Stomach (tissue), 9 donors: Measurements from ENCODE around the gene CABLES2. TPM values are rescaled to one million over a fixed set of nuclear protein-coding genes. Genes with fewer than 3 reads are reported as not detected.

Source experiments
- DNase-seq, 2 donors: peaks; one replicate each; pipeline versions ENCODE4 v3.0.0 to v3.0.0-alpha.2; 2013 to 2019
- H3K27ac ChIP-seq, 5 donors: fragments of 200-600 bp in 4 of 5; sonication (generic) in 4 of 5; one replicate each; pipeline ENCODE4 v1.5.1; 2013 to 2019; ENCODE audit warnings: mild to moderate bottlenecking in 1 of 5, moderate library complexity in 1 of 5
- H3K27me3 ChIP-seq, 3 donors: fragments of 200-600 bp; sonication (generic); one replicate each; pipeline ENCODE4 v1.5.1; 2017 to 2019; ENCODE audit warnings: mixed run types in 1 of 3
- H3K36me3 ChIP-seq, 4 donors: fragments of 200-600 bp; sonication (generic); 1 replicate in 3 of 4; 2 replicates in 1 of 4; pipeline ENCODE4 v1.5.1; 2016 to 2019
- H3K4me1 ChIP-seq, 4 donors: fragments of 200-600 bp; sonication (generic); one replicate each; pipeline ENCODE4 v1.5.1; 2016 to 2019
- H3K4me3 ChIP-seq, 4 donors: fragments of 200-600 bp; sonication (generic) in 3 of 4; one replicate each; pipeline ENCODE4 v1.5.1; 2016 to 2019; ENCODE audit warnings: mild to moderate bottlenecking in 1 of 4
- H3K9me3 ChIP-seq, 4 donors: fragments of 200-600 bp; sonication (generic); one replicate each; pipeline ENCODE4 v1.5.1; 2016 to 2019
- EP300 ChIP-seq: sonication (generic); formaldehyde crosslinking; IDR thresholded peaks from one replicate; pipeline ENCODE4 v1.6.1; 2017; ENCODE audit warnings: antibody characterized with exemption
- POLR2A ChIP-seq, 4 donors: fragments of 450-650 bp; IDR thresholded peaks; one replicate each; pipeline ENCODE4 v1.6.1; 2016; ENCODE audit warnings: antibody characterized with exemption in 4 of 4, control low read depth in 2 of 4, mild to moderate bottlenecking in 1 of 4, moderate library complexity in 1 of 4
- POLR2AphosphoS5 ChIP-seq, 3 donors: sonication (generic); formaldehyde crosslinking; IDR thresholded peaks; one replicate each; pipeline ENCODE4 v1.6.1; 2016; ENCODE audit warnings: antibody characterized with exemption in 3 of 3
- WGBS, 5 donors: extraction: QIAGEN DNeasy Blood & Tissue Kit in 3 of 5; methylation state at CpG; one replicate each; pipeline versions ENCODE4 v1.1.5 to v1.1.7; 2013 to 2018; 5-methylcytosine and 5-hydroxymethylcytosine counted together
- intact Hi-C: fragments of 100-400 bp; cut with DNase I; formaldehyde crosslinking; loops from one replicate; pipeline ENCODE4 v1.15.1; 2023; ENCODE audit warnings: low total_unique reads
- polyA plus RNA-seq, 3 donors: library from polyadenylated mRNA; stranded (reverse); fragments of 200-250 nt; gene quantifications; one replicate each; pipeline ENCODE4 v1.2.3, GENCODE V29; 2013
- total RNA-seq, 5 donors: library from RNA; depleted of rRNA; stranded (reverse); fragments of >200 nt; gene quantifications; one replicate each; pipeline versions ENCODE4 v1.1.0 to v1.2.3, GENCODE V29; 2014 to 2016
- TF ChIP-seq, protein P1 (sequence below), 7 experiments: fragments of 450-650 bp in 4 of 7; fragments of 200-600 bp in 3 of 7; sonication (generic) in 3 of 7; IDR thresholded peaks; one replicate each; pipeline ENCODE4 v1.5.1; 2016 to 2019; ENCODE audit warnings: antibody characterized with exemption in 7 of 7, control low read depth in 2 of 7, mild to moderate bottlenecking in 1 of 7
- donor health status: healthy with polysubstance abuse.
- donor health status: Bipolar disorder and iron deficiency.
- donor health status: healthy.

Gene CABLES2
- total and polyA plus RNA-seq, 8 donors = 0.55 to 7.8 (median 1.9) TPM

GRCh38 chr20:62413025-62413570, 6.0 kb upstream of the CABLES2 start:
- intact Hi-C loops = no loop called here
- TF ChIP-seq, protein P1, sequence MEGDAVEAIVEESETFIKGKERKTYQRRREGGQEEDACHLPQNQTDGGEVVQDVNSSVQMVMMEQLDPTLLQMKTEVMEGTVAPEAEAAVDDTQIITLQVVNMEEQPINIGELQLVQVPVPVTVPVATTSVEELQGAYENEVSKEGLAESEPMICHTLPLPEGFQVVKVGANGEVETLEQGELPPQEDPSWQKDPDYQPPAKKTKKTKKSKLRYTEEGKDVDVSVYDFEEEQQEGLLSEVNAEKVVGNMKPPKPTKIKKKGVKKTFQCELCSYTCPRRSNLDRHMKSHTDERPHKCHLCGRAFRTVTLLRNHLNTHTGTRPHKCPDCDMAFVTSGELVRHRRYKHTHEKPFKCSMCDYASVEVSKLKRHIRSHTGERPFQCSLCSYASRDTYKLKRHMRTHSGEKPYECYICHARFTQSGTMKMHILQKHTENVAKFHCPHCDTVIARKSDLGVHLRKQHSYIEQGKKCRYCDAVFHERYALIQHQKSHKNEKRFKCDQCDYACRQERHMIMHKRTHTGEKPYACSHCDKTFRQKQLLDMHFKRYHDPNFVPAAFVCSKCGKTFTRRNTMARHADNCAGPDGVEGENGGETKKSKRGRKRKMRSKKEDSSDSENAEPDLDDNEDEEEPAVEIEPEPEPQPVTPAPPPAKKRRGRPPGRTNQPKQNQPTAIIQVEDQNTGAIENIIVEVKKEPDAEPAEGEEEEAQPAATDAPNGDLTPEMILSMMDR (IDR thresholded peaks at IDR 0.05) = no peak
- TF ChIP-seq POLR2A (IDR thresholded peaks at IDR 0.05) (no peak), EP300 (no peak), POLR2AphosphoS5 (IDR thresholded peaks at IDR 0.05) (no peak)
- Histone ChIP-seq H3K36me3 (no peaks in the 10 kb centered on the region), H3K4me1 (peaks cover 26 to 62% (median 35%) of the 10 kb centered on the region in 4 donors), H3K27ac (no peak overlapping the region), H3K9me3 (no peaks in the 10 kb centered on the region), H3K4me3 (no peak overlapping the region), H3K27me3 (peaks cover 0 to 26% (median 0%) of the 10 kb centered on the region in 3 donors)
- WGBS, 5 donors = 53 to 83% (median 69%) methylated on average over 4 to 11 of the region's 11 CpGs
- peak in 1 of 2 donors; percentile 34 for DNase-seq

- TF ChIP-seq EP300 (no peak), POLR2A (IDR thresholded peaks at IDR 0.05) (no peak)
- peaks cover 0 to 23% (median 0%) of the 10 kb centered on the region in 3 donors for H3K27me3 ChIP-seq
- WGBS, 5 donors = 63 to 79% (median 77%) methylated on average over 14 to 22 of the region's 22 CpGs
- peak overlapping the region in 2 of 5 donors; percentile 10 to 27 for H3K27ac ChIP-seq
- no peak overlapping the region for H3K4me3 ChIP-seq
- peaks cover 30 to 69% (median 42%) of the 10 kb centered on the region in 4 donors for H3K4me1 ChIP-seq
- peak in 1 of 2 donors; percentile 81 for DNase-seq
- no peaks in the 10 kb centered on the region for H3K36me3 ChIP-seq
- H3K9me3 ChIP-seq = no peaks in the 10 kb centered on the region
- intact Hi-C loops = no loop called here
Measured at GRCh38 chr20:62412194-62413024, 5.3 kb upstream of the CABLES2 start.

DNA sequence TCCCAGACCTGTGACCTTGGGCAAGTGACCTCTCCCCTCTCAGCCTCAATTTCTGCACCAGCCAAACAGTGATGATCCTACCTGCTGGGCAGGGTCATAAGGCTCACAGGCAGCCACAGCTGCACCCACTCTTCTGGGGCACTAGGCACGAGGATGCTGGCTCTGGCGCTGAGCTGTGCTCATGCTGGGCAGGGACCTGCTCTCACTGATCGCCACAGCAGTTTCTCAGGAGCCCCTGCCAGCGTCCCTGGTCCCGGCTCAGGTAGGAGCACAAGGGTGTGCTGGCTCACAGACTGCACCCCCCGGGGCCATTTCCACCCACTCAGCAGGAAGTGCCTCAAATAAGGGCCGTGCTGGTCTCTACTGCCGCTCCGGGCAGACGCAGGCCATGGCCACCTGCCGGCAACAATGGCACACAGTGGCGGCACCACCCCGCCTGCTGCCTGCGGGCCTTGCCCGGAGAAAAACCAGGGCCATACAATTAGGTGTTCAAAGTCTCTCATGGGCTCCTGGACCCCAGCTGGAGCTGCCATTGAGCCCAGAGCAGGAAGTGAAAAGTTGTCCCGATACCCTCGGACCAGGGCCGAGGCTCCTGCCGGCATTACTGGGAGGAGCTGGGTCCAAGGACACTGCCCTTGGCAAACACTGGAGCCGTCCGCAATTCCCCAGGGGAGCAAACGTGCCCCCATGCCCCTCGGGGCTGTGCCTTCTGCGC, 4.6 kb upstream of the CABLES2 start:
- intact Hi-C loops = no loop called here
- H3K4me1 ChIP-seq = peaks cover 32 to 72% (median 45%) of the 10 kb centered on the region in 4 donors
- H3K36me3 ChIP-seq = no peaks in the 10 kb centered on the region
- 43 to 77% (median 58%) methylated on average over 5 to 24 of the region's 24 CpGs for WGBS, 5 donors
- peaks cover 0 to 16% (median 0%) of the 10 kb centered on the region in 3 donors for H3K27me3 ChIP-seq
- no peak for TF ChIP-seq POLR2A (IDR thresholded peaks at IDR 0.05)
- no peak for TF ChIP-seq EP300
- TF ChIP-seq, protein P1 (IDR thresholded peaks at IDR 0.05) = peak in 1 of 7 experiments; percentile 29
- TF ChIP-seq POLR2AphosphoS5 (IDR thresholded peaks at IDR 0.05) = no peak
- no peak overlapping the region for H3K4me3 ChIP-seq
- DNase-seq = peak; percentile 41 to 43
- H3K9me3 ChIP-seq = no peaks in the 10 kb centered on the region
- peak overlapping the region in 3 of 5 donors; percentile 4 to 27 (median 10) for H3K27ac ChIP-seq

DNA sequence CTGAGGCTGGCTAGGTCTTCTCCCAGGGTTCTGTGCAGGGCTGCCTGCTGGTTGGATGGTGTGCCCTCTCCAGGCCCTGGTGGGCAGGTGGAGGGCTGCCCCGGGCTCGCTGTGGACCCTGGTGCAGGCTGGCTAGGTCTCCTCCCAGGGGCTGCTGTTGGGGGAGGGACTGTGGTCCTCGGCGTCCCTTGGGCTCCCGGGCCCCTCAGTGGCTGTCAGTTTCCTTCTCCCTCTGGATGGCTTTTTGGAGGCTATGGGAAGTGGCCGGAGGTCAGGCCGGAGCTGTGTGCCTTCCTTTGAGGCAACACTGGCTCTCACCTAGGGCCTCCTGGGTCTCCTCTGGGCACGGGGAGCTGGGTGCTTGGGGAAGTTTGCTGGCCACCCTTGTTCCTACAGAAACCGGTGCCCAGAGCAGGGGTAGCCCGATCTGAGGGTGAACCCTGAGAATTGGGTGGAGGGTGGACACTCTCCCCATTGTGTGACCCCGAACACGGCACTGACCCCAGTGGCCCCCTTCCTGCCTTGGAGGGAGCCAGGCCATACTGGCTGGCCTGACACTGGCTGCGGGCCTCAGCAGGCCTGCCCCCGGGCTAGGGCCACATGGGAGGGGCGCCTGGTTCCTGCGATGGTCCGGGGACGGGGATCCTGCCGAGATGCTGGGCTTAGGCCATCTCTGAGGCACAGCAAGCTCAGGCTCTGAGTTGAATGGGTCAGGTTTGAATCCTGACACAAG, 3.8 kb upstream of the CABLES2 start:
- no peaks in the 10 kb centered on the region for H3K9me3 ChIP-seq
- no peaks in the 10 kb centered on the region for H3K36me3 ChIP-seq
- intact Hi-C loops = no loop called here
- H3K4me1 ChIP-seq = peaks cover 39 to 80% (median 52%) of the 10 kb centered on the region in 4 donors
- WGBS, 5 donors = 82 to 90% (median 89%) methylated on average over 10 to 19 of the region's 19 CpGs
- no peak for DNase-seq
- peaks cover 0 to 8% (median 0%) of the 10 kb centered on the region in 3 donors for H3K27me3 ChIP-seq
- peak overlapping the region in 1 of 5 donors; percentile 7 for H3K27ac ChIP-seq
- TF ChIP-seq POLR2A (IDR thresholded peaks at IDR 0.05) = no peak
- TF ChIP-seq, protein P1 (IDR thresholded peaks at IDR 0.05) = no peak
- no peak for TF ChIP-seq EP300
- TF ChIP-seq POLR2AphosphoS5 (IDR thresholded peaks at IDR 0.05) = no peak
- no peak overlapping the region for H3K4me3 ChIP-seq
